ENCODE results near the gene KCTD15. TPM values are rescaled to one million over a fixed set of nuclear protein-coding genes. Genes with fewer than 3 reads are reported as not detected.

The KCTD15 gene
- total RNA-seq, 1 donor from 2014 or later, result 28.0 TPM

- no peak for DNase-seq (ENCODE audit: low spot score)
These were observed 62.3 kb downstream of the KCTD15 start for GRCh38 chr19:33859016-33859415.

GRCh38 chr19:33860312-33861090, 63.8 kb downstream of the KCTD15 start:
- no peak for DNase-seq (ENCODE audit: low spot score)

GRCh38 chr19:33861950-33862349, 65.3 kb downstream of the KCTD15 start:
- DNase-seq (ENCODE audit: low spot score), result no peak

- DNase-seq (ENCODE audit: low spot score), result no peak
These were observed 66.3 kb downstream of the KCTD15 start for GRCh38 chr19:33862981-33863380.

GRCh38 chr19:33863436-33863835, 66.8 kb downstream of the KCTD15 start:
- DNase-seq (ENCODE audit: low spot score), result no peak

GRCh38 chr19:33864311-33864850, 67.7 kb downstream of the KCTD15 start:
- no peak for DNase-seq (ENCODE audit: low spot score)

GRCh38 chr19:33865306-33865705, 68.6 kb downstream of the KCTD15 start:
- DNase-seq (ENCODE audit: low spot score), result no peak

Other genes with a start within 250 kb of the KCTD15 start
- 9.9 TPM for gene CHST8, start 174.9 kb upstream of the KCTD15 start, total RNA-seq